GM23248 (cell line): ENCODE measurements around the gene IGFBP4. TPM values are rescaled to one million over a fixed set of nuclear protein-coding genes. Genes with fewer than 3 reads are reported as not detected.

ENCODE experiments used
- DNase-seq: peaks from one replicate; pipeline ENCODE4 v3.0.0-alpha.2; 2015
- H2AFZ ChIP-seq: fragments of 200-600 bp; sonication (generic); 2 replicates; pipeline ENCODE4 v1.6.1; 2016; ENCODE audit warnings: antibody characterized with exemption
- H3F3A ChIP-seq: fragments of 200-600 bp; sonication (generic); 2 replicates; pipeline ENCODE4 v1.6.1; 2016; ENCODE audit warnings: mild to moderate bottlenecking, antibody characterized with exemption, mixed run types; ENCODE audit not compliant: insufficient read depth
- H3K27ac ChIP-seq: fragments of 200-600 bp; sonication (generic); 2 replicates; pipeline ENCODE4 v1.5.1; 2016; ENCODE audit warnings: mild to moderate bottlenecking
- H3K27me3 ChIP-seq: fragments of 200-600 bp; sonication (generic); replicated peaks from 2 replicates; pipeline ENCODE4 v1.6.1; 2016; ENCODE audit warnings: mild to moderate bottlenecking; ENCODE audit not compliant: insufficient read depth
- H3K36me3 ChIP-seq: fragments of 200-600 bp; sonication (generic); 2 replicates; pipeline ENCODE4 v1.6.1; 2016; ENCODE audit warnings: low read depth, mild to moderate bottlenecking
- H3K4me1 ChIP-seq: fragments of 200-600 bp; sonication (generic); 2 replicates; pipeline ENCODE4 v1.6.1; 2016; ENCODE audit warnings: mild to moderate bottlenecking; ENCODE audit not compliant: insufficient read depth
- H3K4me2 ChIP-seq: fragments of 200-600 bp; sonication (generic); one replicate; pipeline ENCODE4 v1.6.1; 2016; ENCODE audit warnings: mild to moderate bottlenecking; ENCODE audit not compliant: unreplicated experiment
- H3K4me3 ChIP-seq: fragments of 200-600 bp; sonication (generic); 2 replicates; pipeline ENCODE4 v1.5.1; 2016; ENCODE audit warnings: mild to moderate bottlenecking
- H3K79me2 ChIP-seq: fragments of 200-600 bp; sonication (generic); 2 replicates; pipeline ENCODE4 v1.6.1; 2016; ENCODE audit warnings: mild to moderate bottlenecking; ENCODE audit not compliant: insufficient read depth
- H3K9ac ChIP-seq: fragments of 200-600 bp; sonication (generic); 2 replicates; pipeline ENCODE4 v1.6.1; 2016; ENCODE audit warnings: mild to moderate bottlenecking
- H3K9me2 ChIP-seq: fragments of 200-600 bp; sonication (generic); 2 replicates; pipeline ENCODE4 v1.6.1; 2016; ENCODE audit warnings: mixed run types, mild to moderate bottlenecking, moderate library complexity; ENCODE audit not compliant: insufficient read depth
- H3K9me3 ChIP-seq: fragments of 200-600 bp; sonication (generic); one replicate; pipeline ENCODE4 v1.6.1; 2017; ENCODE audit warnings: low read depth
- H4K20me1 ChIP-seq: fragments of 200-600 bp; sonication (generic); 2 replicates; pipeline ENCODE4 v1.6.0; 2016; ENCODE audit not compliant: insufficient read depth
- EZH2 ChIP-seq: fragments of 200-600 bp; sonication (generic); IDR thresholded peaks from 2 replicates; pipeline ENCODE4 v1.6.1; 2018; ENCODE audit warnings: antibody characterized with exemption, mild to moderate bottlenecking; ENCODE audit not compliant: insufficient read depth, poor library complexity, severe bottlenecking
- EZH2phosphoT487 ChIP-seq: fragments of 200-600 bp; sonication (generic); IDR thresholded peaks from 2 replicates; pipeline ENCODE4 v1.6.1; 2018; ENCODE audit warnings: antibody characterized with exemption, moderate library complexity, mild to moderate bottlenecking, low read depth; ENCODE audit not compliant: insufficient read depth
- WGBS, 2 experiments: methylation state at CpG; one replicate each; pipeline ENCODE4 v1.1.6; 2015 to 2017; ENCODE audit warnings: low lambda C conversion rate in 2 of 2, low coverage in 1 of 2; ENCODE audit errors: missing lambda C conversion rate in 2 of 2; 5-methylcytosine and 5-hydroxymethylcytosine counted together
- in situ Hi-C: fragments of 300-500 bp; cut with MboI; formaldehyde crosslinking; loops from 2 replicates; pipeline ENCODE4 v1.15.0; 2020
- polyA plus RNA-seq: library from polyadenylated mRNA; unstranded; fragments of >200 nt; fragmentation: Nextera tagmentation; extraction: Ambion mirVana; gene quantifications from 2 replicates; pipeline ENCODE4 v1.2.1, GENCODE V29; 2016
- total RNA-seq: library from RNA; depleted of rRNA; stranded (reverse); fragments of >200 nt; shearing (Covaris generic); gene quantifications from 2 replicates; pipeline ENCODE4 v1.2.3, GENCODE V29; 2014

Gene IGFBP4
- total and polyA plus RNA-seq, 2 experiments from 2014 or later, result 408 to 1,209 TPM

GRCh38 chr17:40478486-40478885, 35.2 kb downstream of the IGFBP4 start:
- Histone ChIP-seq H3K9ac (no peak overlapping the region), H3K36me3 (no peaks in the 10 kb centered on the region), H3K79me2 (no peaks in the 10 kb centered on the region), H3K4me3 (no peak overlapping the region), H3K9me2 (no peaks in the 10 kb centered on the region), H3K27me3 (no peaks in the 10 kb centered on the region), H3F3A (peaks cover 5% of the 10 kb centered on the region), H3K4me2 (no peak overlapping the region), H2AFZ (no peak overlapping the region), H3K27ac (no peak overlapping the region), H4K20me1 (no peaks in the 10 kb centered on the region), H3K9me3 (no peaks in the 10 kb centered on the region), H3K4me1 (peaks cover 23% of the 10 kb centered on the region)
- 88 to 89% methylated on average over 13 of the region's 13 CpGs for WGBS, 2 experiments
- DNase-seq, result no peak
- in situ Hi-C loops, result no loop called here
- TF ChIP-seq EZH2phosphoT487 (no peak), EZH2 (no peak)

GRCh38 chr17:40479754-40480480, 36.7 kb downstream of the IGFBP4 start:
- WGBS, 2 experiments, result 86 to 94% methylated on average over 8 of the region's 9 CpGs
- Histone ChIP-seq H4K20me1 (no peaks in the 10 kb centered on the region), H3K36me3 (no peaks in the 10 kb centered on the region), H3K27me3 (no peaks in the 10 kb centered on the region), H3K9me2 (no peaks in the 10 kb centered on the region), H3K4me1 (peaks cover 30% of the 10 kb centered on the region), H2AFZ (no peak overlapping the region; the same call in 1 of the 2 replicates), H3F3A (peaks cover 7% of the 10 kb centered on the region), H3K4me3 (no peak overlapping the region), H3K79me2 (no peaks in the 10 kb centered on the region), H3K9me3 (no peaks in the 10 kb centered on the region), H3K27ac (peak overlapping the region; percentile 64), H3K9ac (peak overlapping the region; percentile 63), H3K4me2 (peak overlapping the region; percentile 7)
- DNase-seq, result no peak
- TF ChIP-seq EZH2, result no peak
- no peak for TF ChIP-seq EZH2phosphoT487
- in situ Hi-C loops, result no loop called here

GRCh38 chr17:40480501-40481003, 37.3 kb downstream of the IGFBP4 start:
- Histone ChIP-seq H3F3A (peaks cover 13% of the 10 kb centered on the region), H3K9ac (peak overlapping the region; percentile 63), H3K4me2 (no peak overlapping the region), H3K36me3 (no peaks in the 10 kb centered on the region), H3K9me3 (no peaks in the 10 kb centered on the region), H3K4me1 (peaks cover 36% of the 10 kb centered on the region), H2AFZ (no peak overlapping the region), H3K79me2 (no peaks in the 10 kb centered on the region), H4K20me1 (no peaks in the 10 kb centered on the region), H3K27me3 (no peaks in the 10 kb centered on the region), H3K4me3 (no peak overlapping the region), H3K9me2 (no peaks in the 10 kb centered on the region), H3K27ac (peak overlapping the region; percentile 64)
- DNase-seq, result peak; percentile 89
- TF ChIP-seq EZH2phosphoT487, result no peak
- no peak for TF ChIP-seq EZH2
- WGBS, 2 experiments, result 33 to 34% methylated on average over 12 of the region's 12 CpGs
- in situ Hi-C loops, result no loop called here

GRCh38 chr17:40481106-40481505, 37.9 kb downstream of the IGFBP4 start:
- TF ChIP-seq EZH2phosphoT487, result no peak
- TF ChIP-seq EZH2, result no peak
- H3K4me1 ChIP-seq, result peaks cover 36% of the 10 kb centered on the region
- no peaks in the 10 kb centered on the region for H3K9me3 ChIP-seq
- in situ Hi-C loops, result no loop called here
- no peaks in the 10 kb centered on the region for H3K79me2 ChIP-seq
- no peak overlapping the region for H2AFZ ChIP-seq
- H3K27ac ChIP-seq, result peak overlapping the region; percentile 18
- WGBS, 2 experiments, result 97 to 98% methylated on average over 7 of the region's 7 CpGs
- no peak overlapping the region for H3K4me2 ChIP-seq
- peaks cover 16% of the 10 kb centered on the region for H3F3A ChIP-seq
- peak overlapping the region; percentile 55; the same call in 1 of the 2 replicates for H3K9ac ChIP-seq
- no peaks in the 10 kb centered on the region for H4K20me1 ChIP-seq
- no peaks in the 10 kb centered on the region for H3K27me3 ChIP-seq
- no peak overlapping the region for H3K4me3 ChIP-seq
- no peak for DNase-seq
- no peaks in the 10 kb centered on the region for H3K9me2 ChIP-seq
- no peaks in the 10 kb centered on the region for H3K36me3 ChIP-seq
